Gastroesophageal sphincter (tissue), 4 donors: ENCODE results near the gene TUBB2B. TPM values are rescaled to one million over a fixed set of nuclear protein-coding genes. Genes with fewer than 3 reads are reported as not detected.

ENCODE experiments used
- ATAC-seq: fragments of 150-250 bp; one replicate; pipeline ENCODE4 v1.9.1; 2016; ENCODE audit warnings: mild to moderate bottlenecking, moderate library complexity
- H3K27ac ChIP-seq, 4 donors: fragments of 200-600 bp; sonication (generic) in 3 of 4; 1 replicate in 3 of 4; 2 replicates in 1 of 4; pipeline ENCODE4 v1.5.1; 2016 to 2019
- H3K27me3 ChIP-seq: fragments of 200-600 bp; sonication (generic); one replicate; pipeline ENCODE4 v1.5.1; 2019
- H3K36me3 ChIP-seq, 2 donors: fragments of 200-600 bp; sonication (generic); one replicate each; pipeline ENCODE4 v1.5.1; 2019; ENCODE audit warnings: control low read depth in 1 of 2
- H3K4me1 ChIP-seq, 3 donors: fragments of 200-600 bp; sonication (generic); 1 replicate in 2 of 3; 2 replicates in 1 of 3; pipeline ENCODE4 v1.5.1; 2016 to 2019; ENCODE audit warnings: control low read depth in 2 of 3
- H3K4me3 ChIP-seq, 2 donors: fragments of 200-600 bp; sonication (generic); one replicate each; pipeline ENCODE4 v1.5.1; 2019; ENCODE audit warnings: mild to moderate bottlenecking in 1 of 2, moderate library complexity in 1 of 2
- H3K9me3 ChIP-seq, 3 donors: fragments of 200-600 bp; sonication (generic); one replicate each; pipeline ENCODE4 v1.5.1; 2017 to 2019; ENCODE audit warnings: control low read depth in 2 of 3
- CTCF ChIP-seq, 4 experiments: fragments of 200-600 bp in 2 of 4; fragments of 450-650 bp in 2 of 4; sonication (generic) in 1 of 4; IDR thresholded peaks; one replicate each; pipeline ENCODE4 v1.5.1; 2017 to 2019; ENCODE audit warnings: antibody characterized with exemption in 4 of 4, mild to moderate bottlenecking in 2 of 4, moderate library complexity in 2 of 4
- EP300 ChIP-seq: sonication (generic); formaldehyde crosslinking; IDR thresholded peaks from one replicate; pipeline ENCODE4 v1.6.1; 2017; ENCODE audit warnings: antibody characterized with exemption, mild to moderate bottlenecking
- POLR2A ChIP-seq, 2 donors: fragments of 450-650 bp; IDR thresholded peaks; one replicate each; pipeline ENCODE4 v1.6.1; 2017; ENCODE audit warnings: antibody characterized with exemption in 2 of 2, mild to moderate bottlenecking in 2 of 2, moderate library complexity in 1 of 2
- POLR2AphosphoS5 ChIP-seq: sonication (generic); formaldehyde crosslinking; IDR thresholded peaks from one replicate; pipeline ENCODE4 v1.6.1; 2017; ENCODE audit warnings: antibody characterized with exemption
- WGBS, 2 donors: methylation state at CpG; one replicate each; pipeline ENCODE4 v1.1.5; 2018; ENCODE audit warnings: low coverage in 1 of 2; 5-methylcytosine and 5-hydroxymethylcytosine counted together
- total RNA-seq, 4 donors: library from RNA; depleted of rRNA; stranded (reverse); fragments of >200 nt; gene quantifications; one replicate each; pipeline ENCODE4 v1.1.0, GENCODE V29; 2016

The TUBB2B gene
- total RNA-seq, 4 donors from 2014 or later, result 11.5 to 42.8 (median 14.6) TPM

- peak; percentile 5 for ATAC-seq
- H3K4me1 ChIP-seq, result peaks cover 0 to 53% (median 20%) of the 10 kb centered on the region in 3 donors
- peak overlapping the region in 3 of 4 donors; percentile 79 to 88 (median 85) for H3K27ac ChIP-seq
Measured at GRCh38 chr6:3259491-3259958, 32.1 kb upstream of the TUBB2B start.

GRCh38 chr6:3258720-3259490 lies 31.5 kb upstream of the TUBB2B start, which contains the start of gene PSMG4:
TSS of gene PSMG4 (plus strand) at chr6:3258947. CDS start at chr6:3259023, 76 bp downstream.
- 0% methylated on average over 2 of the region's 80 CpGs; no CpG with 5 or more reads in 1 of the 2 donors for WGBS, 2 donors
- H3K4me1 ChIP-seq, result peaks cover 0 to 47% (median 20%) of the 10 kb centered on the region in 3 donors
- H3K36me3 ChIP-seq, result peaks cover 0 to 9% of the 10 kb centered on the region in 2 donors
- peak; percentile 97 for ATAC-seq
- H3K9me3 ChIP-seq, result no peaks in the 10 kb centered on the region
- H3K27me3 ChIP-seq, result no peaks in the 10 kb centered on the region
- peak within 1 kb of the TSS; percentile 18 to 88 (median 82) for H3K27ac ChIP-seq
- H3K4me3 ChIP-seq, result peak within 1 kb of the TSS; percentile 73 to 99
- TF ChIP-seq POLR2AphosphoS5 (peak; percentile 89), EP300 (no peak), CTCF (IDR thresholded peaks at IDR 0.05) (no peak), POLR2A (IDR thresholded peaks at IDR 0.05) (peak; percentile 63 to 66)

More at GRCh38 chr6:3259491-3259958, 32.1 kb upstream of the TUBB2B start:
- Histone ChIP-seq H3K27me3 (no peaks in the 10 kb centered on the region), H3K9me3 (no peaks in the 10 kb centered on the region), H3K4me3 (peak overlapping the region; percentile 73 to 99), H3K36me3 (peaks cover 0 to 15% of the 10 kb centered on the region in 2 donors)
- WGBS, 2 donors, result 0 to 1% methylated on average over 15 to 18 of the region's 21 CpGs
- TF ChIP-seq POLR2AphosphoS5 (no peak), CTCF (IDR thresholded peaks at IDR 0.05) (peak in 1 of 4 experiments; percentile 14), EP300 (no peak), POLR2A (IDR thresholded peaks at IDR 0.05) (no peak)

DNA sequence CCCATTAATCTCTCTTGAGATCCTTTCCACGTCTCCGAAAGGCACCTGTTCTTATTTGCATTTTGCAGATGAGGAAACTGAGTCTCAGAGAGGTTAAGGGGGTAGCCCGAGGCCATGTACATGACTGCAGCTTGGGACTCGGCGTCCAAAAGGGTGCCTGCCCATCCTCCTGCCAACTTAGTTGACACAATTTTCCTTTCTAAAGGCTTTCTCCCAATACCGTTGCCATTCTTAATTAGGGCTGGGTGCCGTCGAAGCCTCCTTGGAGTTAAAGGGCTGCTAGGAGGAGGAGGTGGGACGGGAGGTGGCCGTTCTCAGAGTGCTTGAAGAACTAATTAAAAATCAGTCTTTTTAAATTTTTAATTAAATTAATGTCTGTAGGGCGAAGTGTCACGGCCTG lies 30.7 kb upstream of the TUBB2B start:
- Histone ChIP-seq H3K9me3 (no peaks in the 10 kb centered on the region), H3K4me3 (peak overlapping the region; percentile 73 to 99), H3K4me1 (peaks cover 0 to 42% (median 20%) of the 10 kb centered on the region in 3 donors), H3K27ac (peak overlapping the region in 3 of 4 donors; percentile 79 to 88 (median 85)), H3K36me3 (peaks cover 0 to 2% of the 10 kb centered on the region in 2 donors), H3K27me3 (no peaks in the 10 kb centered on the region)
- no peak for ATAC-seq
- WGBS, 2 donors, result 56 to 57% methylated on average over 8 to 9 of the region's 12 CpGs
- TF ChIP-seq EP300, result no peak
- no peak for TF ChIP-seq POLR2A (IDR thresholded peaks at IDR 0.05)
- TF ChIP-seq CTCF (IDR thresholded peaks at IDR 0.05), result no peak
- TF ChIP-seq POLR2AphosphoS5, result no peak

DNA sequence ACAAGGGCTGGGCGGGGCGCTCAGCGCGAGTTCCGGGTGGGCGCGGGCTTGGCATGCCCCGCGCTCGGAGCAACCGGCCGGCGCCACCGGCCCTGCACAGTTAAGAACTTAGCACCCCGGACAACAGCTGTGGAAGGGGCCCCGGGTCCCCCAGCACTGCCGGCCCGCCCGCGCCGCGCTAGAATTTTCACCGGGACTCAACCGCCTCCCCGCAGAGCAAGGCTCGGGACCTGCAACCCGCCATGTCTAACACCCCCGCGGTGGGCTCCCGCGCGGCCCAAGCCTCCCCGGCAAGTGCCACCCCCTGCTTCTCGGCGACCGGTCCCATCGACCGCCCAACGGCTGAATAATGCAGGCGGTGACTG lies 26.1 kb upstream of the TUBB2B start:
- no peak for TF ChIP-seq POLR2AphosphoS5
- TF ChIP-seq CTCF (IDR thresholded peaks at IDR 0.05), result no peak
- TF ChIP-seq POLR2A (IDR thresholded peaks at IDR 0.05), result no peak
- no peak for TF ChIP-seq EP300
- no peaks in the 10 kb centered on the region for H3K9me3 ChIP-seq
- no peak for ATAC-seq
- no peak overlapping the region for H3K27ac ChIP-seq
- 95% methylated on average over 8 of the region's 40 CpGs; no CpG with 5 or more reads in 1 of the 2 donors for WGBS, 2 donors
- H3K27me3 ChIP-seq, result no peaks in the 10 kb centered on the region
- H3K4me1 ChIP-seq, result peaks cover 0 to 35% (median 0%) of the 10 kb centered on the region in 3 donors
- no peaks in the 10 kb centered on the region for H3K36me3 ChIP-seq
- H3K4me3 ChIP-seq, result no peak overlapping the region
